ENCODE results near the gene GRAP2.

- TF ChIP-seq CTCF (IDR thresholded peaks at IDR 0.05) (no peak), POLR2A (IDR thresholded peaks at IDR 0.05) (no peak)
Observed at GRCh38 chr22:39949964-39950737, 49.3 kb downstream of the GRAP2 start.
